HEK293 (cell line): ENCODE results near the gene MGME1.

ENCODE experiments used
- CTCF ChIA-PET: fragments of 350-600 bp; formaldehyde crosslinking; extraction: SDS; loops from one replicate; lab custom pipeline; 2021; ENCODE audit warnings: antibody characterized with exemption; lab: Yijun Ruan, JAX
- POLR2A ChIA-PET: fragments of 300-600 bp; formaldehyde crosslinking; extraction: SDS; loops from one replicate; lab custom pipeline; 2020; ENCODE audit warnings: antibody characterized with exemption, inconsistent platforms; lab: Yijun Ruan, JAX
- H3K27ac ChIP-seq: fragments of 200-500 bp; sonication (Bioruptor generic); 2 replicates; pipeline ENCODE4 v1.5.1; 2014; ENCODE audit warnings: low read depth, low read length, control low read depth, inconsistent platforms; ENCODE audit errors: extremely low read depth
- H3K36me3 ChIP-seq, 2 experiments: fragments of 200-500 bp in 1 of 2; sonication (Bioruptor generic) in 1 of 2; 1 replicate in 1 of 2; 2 replicates in 1 of 2; pipeline ENCODE4 v1.5.1; 2014 to 2017; ENCODE audit warnings: inconsistent platforms in 2 of 2, low read length in 2 of 2; ENCODE audit not compliant: control insufficient read depth in 2 of 2, insufficient read depth in 1 of 2
- H3K4me1 ChIP-seq: fragments of 200-500 bp; sonication (Bioruptor generic); 2 replicates; pipeline ENCODE4 v1.5.1; 2014; ENCODE audit warnings: mild to moderate bottlenecking, low read length, inconsistent platforms; ENCODE audit not compliant: control insufficient read depth, insufficient read depth
- H3K4me3 ChIP-seq: 2 replicates; pipeline ENCODE4 v1.5.1; 2011; ENCODE audit warnings: low read depth, mild to moderate bottlenecking, control low read depth, low read length, moderate library complexity
- H3K9me3 ChIP-seq: fragments of 200-500 bp; sonication (Bioruptor generic); 2 replicates; pipeline ENCODE4 v1.5.1; 2014; ENCODE audit warnings: low read depth, low read length, inconsistent platforms; ENCODE audit not compliant: control insufficient read depth, insufficient read depth
- FEZF1 ChIP-seq: fragments of 450-650 bp; formaldehyde crosslinking; IDR thresholded peaks from 2 replicates; pipeline ENCODE4 v1.5.1; 2016; ENCODE audit warnings: missing biosample characterization, missing genetic modification characterization
- GLIS1 ChIP-seq: fragments of 450-650 bp; formaldehyde crosslinking; IDR thresholded peaks from 2 replicates; pipeline ENCODE4 v1.5.1; 2016; ENCODE audit warnings: missing biosample characterization, missing genetic modification characterization
- PRDM1 ChIP-seq: fragments of 450-650 bp; formaldehyde crosslinking; IDR thresholded peaks from 2 replicates; pipeline ENCODE4; 2016; ENCODE audit warnings: missing biosample characterization, missing genetic modification characterization
- ZBTB17 ChIP-seq: fragments of 450-650 bp; formaldehyde crosslinking; IDR thresholded peaks from 2 replicates; pipeline ENCODE4 v1.5.1; 2016; ENCODE audit warnings: missing biosample characterization, missing genetic modification characterization
- ZFP37 ChIP-seq: fragments of 450-650 bp; formaldehyde crosslinking; IDR thresholded peaks from 2 replicates; pipeline ENCODE4 v1.5.1; 2016; ENCODE audit warnings: missing biosample characterization, missing genetic modification characterization
- ZNF155 ChIP-seq: fragments of 450-650 bp; formaldehyde crosslinking; IDR thresholded peaks from 2 replicates; pipeline ENCODE4 v1.5.1; 2016; ENCODE audit warnings: missing biosample characterization, missing genetic modification characterization
- ZNF221 ChIP-seq: fragments of 450-650 bp; formaldehyde crosslinking; IDR thresholded peaks from 2 replicates; pipeline ENCODE4 v1.5.1; 2017; ENCODE audit warnings: missing biosample characterization, missing genetic modification characterization, borderline replicate concordance
- ZNF366 ChIP-seq: fragments of 450-650 bp; formaldehyde crosslinking; conservative IDR thresholded peaks from 2 replicates; pipeline ENCODE4 v1.5.1; 2016; ENCODE audit warnings: missing biosample characterization, missing genetic modification characterization
- ZNF530 ChIP-seq: fragments of 450-650 bp; formaldehyde crosslinking; IDR thresholded peaks from 2 replicates; pipeline ENCODE4 v1.5.1; 2016; ENCODE audit warnings: low read depth, missing biosample characterization, missing genetic modification characterization
- ZNF658 ChIP-seq: fragments of 450-650 bp; formaldehyde crosslinking; IDR thresholded peaks from 2 replicates; pipeline ENCODE4; 2016; ENCODE audit warnings: missing biosample characterization, missing genetic modification characterization
- ZNF791 ChIP-seq: fragments of 450-650 bp; formaldehyde crosslinking; IDR thresholded peaks from 2 replicates; pipeline ENCODE4 v1.5.1; 2016; ENCODE audit warnings: missing biosample characterization, missing genetic modification characterization
- TF ChIP-seq, protein P1 (sequence below): fragments of 450-650 bp; formaldehyde crosslinking; IDR thresholded peaks from 2 replicates; pipeline ENCODE4; 2016; ENCODE audit warnings: missing biosample characterization, missing genetic modification characterization
- TF ChIP-seq, protein P2 (sequence below): fragments of 450-650 bp; formaldehyde crosslinking; IDR thresholded peaks from 2 replicates; pipeline ENCODE4 v1.5.1; 2016; ENCODE audit warnings: missing biosample characterization, missing genetic modification characterization
- TF ChIP-seq, protein P3 (sequence below): fragments of 450-650 bp; formaldehyde crosslinking; IDR thresholded peaks from 2 replicates; pipeline ENCODE4 v1.5.1; 2016; ENCODE audit warnings: missing biosample characterization, missing genetic modification characterization

MGME1 gene

GRCh38 chr20:17951323-17951722 lies 17.5 kb upstream of the MGME1 start (continued):
- TF ChIP-seq, protein P1, sequence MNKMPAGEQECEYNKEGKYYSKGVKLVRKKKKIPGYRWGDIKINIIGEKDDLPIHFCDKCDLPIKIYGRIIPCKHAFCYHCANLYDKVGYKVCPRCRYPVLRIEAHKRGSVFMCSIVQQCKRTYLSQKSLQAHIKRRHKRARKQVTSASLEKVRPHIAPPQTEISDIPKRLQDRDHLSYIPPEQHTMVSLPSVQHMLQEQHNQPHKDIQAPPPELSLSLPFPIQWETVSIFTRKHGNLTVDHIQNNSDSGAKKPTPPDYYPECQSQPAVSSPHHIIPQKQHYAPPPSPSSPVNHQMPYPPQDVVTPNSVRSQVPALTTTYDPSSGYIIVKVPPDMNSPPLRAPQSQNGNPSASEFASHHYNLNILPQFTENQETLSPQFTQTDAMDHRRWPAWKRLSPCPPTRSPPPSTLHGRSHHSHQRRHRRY (tag by site-specific recombination), result no peak
- no peak for TF ChIP-seq ZNF791

DNA sequence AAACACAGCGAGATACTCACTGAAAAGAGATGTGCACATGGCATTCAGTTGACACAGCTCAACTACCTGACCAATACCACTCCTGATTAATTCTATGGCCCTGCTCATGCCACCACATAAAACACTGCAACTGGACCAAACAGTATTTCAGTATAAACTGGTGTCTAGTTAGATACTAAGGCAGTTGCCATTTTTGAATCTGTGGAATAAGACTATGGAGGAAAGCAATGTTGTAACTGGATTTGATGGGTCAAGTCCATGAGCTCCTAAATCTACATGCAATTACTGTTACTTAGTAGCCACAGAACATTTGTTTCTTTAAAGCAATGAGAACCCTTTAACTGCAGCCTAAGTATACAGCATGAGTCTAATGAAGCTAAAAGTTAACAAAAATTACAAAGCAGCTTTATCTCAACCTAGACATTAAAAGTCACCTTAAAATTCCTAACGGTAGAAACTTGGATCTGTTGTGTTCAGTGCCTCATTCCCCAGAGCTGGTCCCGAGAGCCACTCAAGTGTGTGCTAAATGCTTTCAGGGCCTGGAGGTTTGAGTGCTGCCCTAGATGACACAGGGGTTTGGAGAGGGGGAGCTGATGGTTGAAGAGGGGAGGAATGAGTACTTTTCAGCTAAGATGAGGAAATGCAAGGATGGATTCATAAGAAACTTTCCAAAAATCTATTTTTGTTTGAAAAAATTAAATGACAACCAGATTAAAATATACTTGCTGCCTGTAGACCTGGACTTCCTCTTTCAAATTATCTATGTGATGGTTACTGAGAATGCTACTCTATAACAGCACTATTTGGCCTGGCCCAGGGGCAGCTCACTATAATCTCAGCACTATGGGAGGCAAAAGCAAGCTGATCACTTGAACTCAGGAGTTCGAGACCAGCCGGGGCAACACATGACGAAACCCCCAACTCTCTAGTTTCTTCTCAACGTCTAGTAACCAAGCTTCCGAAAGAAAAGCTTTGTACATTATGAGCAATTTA lies 15.8 kb upstream of the MGME1 start:
- H3K36me3 ChIP-seq, result peaks cover 39 to 98% of the 10 kb centered on the region in 2 experiments
- no peak overlapping the region for H3K27ac ChIP-seq
- TF ChIP-seq GLIS1 (tag by site-specific recombination) (no peak), PRDM1 (tag by site-specific recombination) (no peak)
- no peaks in the 10 kb centered on the region for H3K9me3 ChIP-seq
- no peaks in the 10 kb centered on the region for H3K4me1 ChIP-seq
- POLR2A ChIA-PET, result interaction anchor here (0.9 kb wide), 1 partner anchor 15 kb away, joined by 4 read pairs; no protein-coding TSS in a partner anchor
- CTCF ChIA-PET, result interaction anchor here (0.7 to 1.6 kb wide), 2 partner anchors 14 to 335 kb away, joined by 3 to 10 read pairs; no protein-coding TSS in a partner anchor
- no peak overlapping the region for H3K4me3 ChIP-seq

DNA sequence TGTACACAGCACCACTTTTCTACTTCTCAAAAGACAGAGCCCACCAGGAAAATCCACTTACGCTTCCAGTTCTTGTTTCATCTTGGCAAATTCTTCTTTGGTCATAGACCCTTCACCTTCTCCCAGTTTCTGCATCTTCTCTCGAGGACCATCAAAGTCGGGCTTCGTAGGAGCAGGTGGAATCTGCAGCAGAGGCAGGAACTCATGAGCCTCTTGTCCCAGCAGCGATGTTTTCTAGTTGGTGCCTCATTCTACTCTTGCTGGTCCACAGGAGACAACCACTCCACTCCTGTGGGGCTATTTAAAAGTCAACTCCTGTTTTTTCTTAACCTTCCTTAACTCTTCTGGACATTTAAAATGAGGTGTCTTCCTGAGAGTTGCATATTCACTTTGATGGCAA lies 14.9 kb upstream of the MGME1 start:
- Histone ChIP-seq H3K27ac (no peak overlapping the region), H3K36me3 (peaks cover 36 to 92% of the 10 kb centered on the region in 2 experiments), H3K4me3 (no peak overlapping the region), H3K4me1 (peaks cover 5% of the 10 kb centered on the region; the same call in 1 of the 2 replicates), H3K9me3 (no peaks in the 10 kb centered on the region)
- POLR2A ChIA-PET, result no interaction called here
- CTCF ChIA-PET, result interaction anchor here (0.5 to 1.6 kb wide), 3 partner anchors 15 to 56 kb away, joined by 3 to 10 read pairs (median 4); no protein-coding TSS in a partner anchor
- TF ChIP-seq ZNF155 (tag by site-specific recombination) (no peak), ZNF221 (tag by site-specific recombination) (no peak), ZFP37 (tag by site-specific recombination) (no peak), ZBTB17 (no peak), ZNF366 (tag by site-specific recombination) (no peak), ZNF658 (tag by site-specific recombination) (no peak), ZNF530 (tag by site-specific recombination) (no peak), FEZF1 (tag by site-specific recombination) (no peak)
- TF ChIP-seq, protein P2, sequence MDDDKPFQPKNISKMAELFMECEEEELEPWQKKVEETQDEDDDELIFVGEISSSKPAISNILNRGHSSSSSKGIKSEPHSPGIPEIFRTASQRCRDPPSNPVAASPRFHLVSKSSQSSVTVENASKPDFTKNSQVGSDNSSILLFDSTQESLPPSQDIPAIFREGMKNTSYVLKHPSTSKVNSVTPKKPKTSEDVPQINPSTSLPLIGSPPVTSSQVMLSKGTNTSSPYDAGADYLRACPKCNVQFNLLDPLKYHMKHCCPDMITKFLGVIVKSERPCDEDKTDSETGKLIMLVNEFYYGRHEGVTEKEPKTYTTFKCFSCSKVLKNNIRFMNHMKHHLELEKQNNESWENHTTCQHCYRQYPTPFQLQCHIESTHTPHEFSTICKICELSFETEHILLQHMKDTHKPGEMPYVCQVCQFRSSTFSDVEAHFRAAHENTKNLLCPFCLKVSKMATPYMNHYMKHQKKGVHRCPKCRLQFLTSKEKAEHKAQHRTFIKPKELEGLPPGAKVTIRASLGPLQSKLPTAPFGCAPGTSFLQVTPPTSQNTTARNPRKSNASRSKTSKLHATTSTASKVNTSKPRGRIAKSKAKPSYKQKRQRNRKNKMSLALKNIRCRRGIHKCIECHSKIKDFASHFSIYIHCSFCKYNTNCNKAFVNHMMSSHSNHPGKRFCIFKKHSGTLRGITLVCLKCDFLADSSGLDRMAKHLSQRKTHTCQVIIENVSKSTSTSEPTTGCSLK (tag by site-specific recombination), result no peak
- TF ChIP-seq, protein P3, sequence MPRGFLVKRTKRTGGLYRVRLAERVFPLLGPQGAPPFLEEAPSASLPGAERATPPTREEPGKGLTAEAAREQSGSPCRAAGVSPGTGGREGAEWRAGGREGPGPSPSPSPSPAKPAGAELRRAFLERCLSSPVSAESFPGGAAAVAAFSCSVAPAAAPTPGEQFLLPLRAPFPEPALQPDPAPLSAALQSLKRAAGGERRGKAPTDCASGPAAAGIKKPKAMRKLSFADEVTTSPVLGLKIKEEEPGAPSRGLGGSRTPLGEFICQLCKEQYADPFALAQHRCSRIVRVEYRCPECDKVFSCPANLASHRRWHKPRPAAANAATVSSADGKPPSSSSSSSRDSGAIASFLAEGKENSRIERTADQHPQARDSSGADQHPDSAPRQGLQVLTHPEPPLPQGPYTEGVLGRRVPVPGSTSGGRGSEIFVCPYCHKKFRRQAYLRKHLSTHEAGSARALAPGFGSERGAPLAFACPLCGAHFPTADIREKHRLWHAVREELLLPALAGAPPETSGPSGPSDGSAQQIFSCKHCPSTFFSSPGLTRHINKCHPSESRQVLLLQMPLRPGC (tag by site-specific recombination), result no peak
